ENCODE data around the gene CYB561D2.
"Not testable (repeated sequence)": the region's sequence is repeated elsewhere in the genome, so short reads cannot be mapped to it uniquely, and the experiment has no call there.

The CYB561D2 gene, protein sequence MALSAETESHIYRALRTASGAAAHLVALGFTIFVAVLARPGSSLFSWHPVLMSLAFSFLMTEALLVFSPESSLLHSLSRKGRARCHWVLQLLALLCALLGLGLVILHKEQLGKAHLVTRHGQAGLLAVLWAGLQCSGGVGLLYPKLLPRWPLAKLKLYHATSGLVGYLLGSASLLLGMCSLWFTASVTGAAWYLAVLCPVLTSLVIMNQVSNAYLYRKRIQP

DNA sequence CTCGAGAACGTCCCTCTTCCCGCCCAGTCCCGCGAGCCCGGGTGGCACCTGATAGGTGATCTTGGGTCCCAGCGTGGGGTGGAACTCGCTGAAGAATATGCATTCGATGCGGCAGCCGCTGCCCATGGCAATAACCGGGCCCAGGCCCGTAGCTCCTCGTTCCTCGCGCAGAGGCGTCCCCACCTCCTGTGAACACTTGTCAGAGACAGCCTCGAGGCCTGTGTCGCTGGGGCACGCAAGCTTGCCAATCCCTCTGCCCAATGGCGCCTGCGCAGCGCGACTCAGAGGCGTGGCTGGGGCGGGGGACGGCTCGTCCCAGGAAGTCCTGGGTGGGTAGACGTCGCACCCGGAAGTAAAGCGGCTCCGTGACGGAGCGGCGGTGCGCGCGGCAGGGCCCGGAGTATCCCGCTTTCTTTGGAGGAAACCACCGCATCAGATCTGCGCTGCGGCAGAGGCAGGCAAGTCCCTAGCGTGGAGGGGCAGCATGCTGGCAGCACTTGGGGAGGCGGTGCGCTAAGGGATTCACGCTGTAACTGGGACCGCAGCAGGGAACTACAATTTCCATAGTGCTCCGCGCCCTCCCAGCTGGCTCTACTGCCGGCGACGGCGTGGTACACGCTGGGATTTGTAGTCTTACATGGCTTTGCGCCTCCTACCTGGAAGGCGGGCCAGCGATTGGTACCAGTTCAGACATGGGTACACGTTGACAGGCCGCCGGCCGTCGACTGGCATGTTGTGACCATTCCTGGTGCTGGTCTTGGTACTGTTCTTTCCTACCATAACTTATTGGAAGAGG lies at the start of gene CYB561D2, which contains the start of gene NPRL2:
CYB561D2 (plus strand) TSS at position 336 of the 796 bp plus-strand sequence. CDS start 572 bp downstream, outside the sequence.
NPRL2 (minus strand) TSS at position 249 of the 796 bp plus-strand sequence; CDS start at position 126, 123 bp downstream.
- DNase-seq, result peak; percentile 75

GRCh38 chr3:50302095-50303012 lies 48.3 kb upstream of the CYB561D2 start:
- no peak for DNase-seq

DNA sequence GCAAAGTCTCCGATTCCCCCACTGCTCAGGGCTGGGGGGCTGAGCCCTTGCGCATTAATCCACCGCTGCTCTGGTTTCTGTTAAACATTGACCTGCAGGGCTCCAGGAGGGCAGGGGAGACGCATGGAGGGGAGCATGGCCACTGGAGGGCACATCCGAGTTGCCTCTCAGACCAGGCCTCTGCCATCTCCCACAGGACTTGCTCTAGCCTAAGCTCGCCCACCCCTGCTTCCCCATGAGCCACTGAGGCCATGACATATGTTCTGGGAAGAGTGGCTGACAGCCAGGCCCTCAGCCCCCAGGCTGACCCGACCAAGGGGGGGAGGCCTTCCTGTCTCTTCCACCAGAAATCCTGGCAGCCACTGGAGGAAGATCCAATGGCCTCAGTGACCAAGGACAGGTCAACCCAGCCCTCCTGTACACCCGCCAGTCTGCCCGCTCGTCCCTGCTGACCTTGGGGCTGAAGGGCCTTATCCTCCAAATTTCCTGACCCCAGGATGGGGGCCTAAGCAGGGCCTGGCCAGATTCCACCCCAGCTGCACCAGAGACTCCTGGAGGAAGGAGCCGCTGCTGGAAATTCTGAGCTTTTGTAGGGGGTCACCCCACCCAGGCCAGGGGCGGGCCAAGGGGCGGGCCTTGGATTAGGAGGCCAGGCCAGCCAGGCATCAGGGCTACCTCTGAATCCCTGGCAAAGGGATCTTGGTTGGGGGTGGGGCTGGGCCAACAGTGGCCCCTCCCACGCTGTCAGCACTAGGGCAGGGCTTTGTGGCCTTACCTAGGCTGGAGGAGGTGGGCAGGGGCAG lies 47.4 kb upstream of the CYB561D2 start, which contains the start of gene HYAL1:
HYAL1 (minus strand) TSS at position 562 of the 803 bp plus-strand sequence. CDS start 618 bp downstream, outside the sequence.
- no peak for DNase-seq

- DNase-seq, result no peak
Measured at GRCh38 chr3:50304601-50305000, 46.1 kb upstream of the CYB561D2 start.

GRCh38 chr3:50312041-50312440 lies 38.6 kb upstream of the CYB561D2 start:
- DNase-seq, result not testable (repeated sequence)

GRCh38 chr3:50314342-50314741 lies 36.3 kb upstream of the CYB561D2 start:
- no peak for DNase-seq

GRCh38 chr3:50314816-50315215 lies 35.8 kb upstream of the CYB561D2 start:
- no peak for DNase-seq

DNA sequence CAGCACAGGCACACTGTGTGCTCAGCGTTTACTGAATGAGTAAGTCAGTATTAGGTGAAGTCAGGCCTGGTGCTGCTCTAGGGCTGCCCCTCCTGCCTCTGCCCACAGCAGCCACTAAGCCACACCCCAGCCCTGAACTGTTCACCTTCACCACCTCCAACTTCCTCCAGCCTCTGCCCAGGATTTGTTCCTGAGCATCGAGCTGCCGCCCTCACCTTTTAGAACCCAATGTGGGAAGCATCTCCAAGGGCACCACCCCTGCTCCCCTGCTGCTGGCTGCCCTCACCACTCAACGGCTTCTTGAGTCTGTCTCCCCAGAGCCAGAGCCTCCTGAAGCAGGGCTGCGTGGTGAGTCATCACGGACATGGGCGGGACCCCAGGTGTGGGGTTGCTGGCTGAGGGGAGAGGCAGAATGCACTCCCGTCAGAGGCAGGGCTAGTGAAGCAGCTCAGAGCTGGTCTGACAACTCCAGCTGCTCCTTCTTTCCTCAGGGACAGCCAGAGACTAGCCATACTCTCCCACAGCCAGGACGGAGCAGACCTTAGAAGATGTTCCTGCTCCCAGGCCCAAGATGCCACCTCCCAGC lies 33.9 kb upstream of the CYB561D2 start:
- peak; percentile 40 for DNase-seq

DNA sequence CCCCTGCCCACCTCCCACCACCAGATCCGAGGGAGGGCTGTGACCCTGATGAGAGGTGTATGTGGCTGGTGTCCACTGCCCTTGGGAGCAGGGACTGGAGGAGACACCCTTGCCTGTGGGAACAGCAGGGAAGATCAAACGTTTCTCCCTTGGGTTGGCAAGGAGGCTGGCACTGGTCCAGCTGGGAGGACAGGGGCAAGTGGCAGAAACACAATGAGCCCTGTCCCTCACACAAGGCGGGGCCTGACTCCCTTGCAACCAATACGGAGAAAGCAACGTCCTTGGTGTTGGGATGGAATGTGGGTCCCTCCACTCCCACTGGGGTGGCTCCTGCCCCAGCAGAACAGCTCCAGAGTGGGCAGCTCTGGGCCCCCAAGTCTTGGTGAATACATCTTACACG lies 33.4 kb upstream of the CYB561D2 start:
- peak; percentile 54 for DNase-seq

DNA sequence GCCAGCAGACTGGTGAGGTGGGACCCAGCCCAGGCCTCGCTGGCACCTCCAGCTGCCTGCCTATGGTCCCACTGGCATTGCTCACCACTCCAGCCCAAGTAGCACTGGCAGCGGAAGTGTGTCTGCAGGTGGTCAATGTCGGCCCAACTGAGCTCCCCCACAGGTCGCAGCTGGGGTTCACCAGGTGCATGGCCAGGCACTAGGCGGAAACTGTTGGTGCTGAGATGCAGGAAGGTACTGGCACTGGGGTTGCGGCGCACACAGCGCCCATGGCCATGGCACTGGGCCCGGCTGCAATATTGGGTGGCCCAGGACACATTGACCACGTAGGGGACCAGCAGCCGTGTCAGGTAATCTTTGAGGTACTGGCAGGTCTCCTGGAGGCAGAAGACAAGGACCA lies 32.5 kb upstream of the CYB561D2 start:
- no peak for DNase-seq

DNA sequence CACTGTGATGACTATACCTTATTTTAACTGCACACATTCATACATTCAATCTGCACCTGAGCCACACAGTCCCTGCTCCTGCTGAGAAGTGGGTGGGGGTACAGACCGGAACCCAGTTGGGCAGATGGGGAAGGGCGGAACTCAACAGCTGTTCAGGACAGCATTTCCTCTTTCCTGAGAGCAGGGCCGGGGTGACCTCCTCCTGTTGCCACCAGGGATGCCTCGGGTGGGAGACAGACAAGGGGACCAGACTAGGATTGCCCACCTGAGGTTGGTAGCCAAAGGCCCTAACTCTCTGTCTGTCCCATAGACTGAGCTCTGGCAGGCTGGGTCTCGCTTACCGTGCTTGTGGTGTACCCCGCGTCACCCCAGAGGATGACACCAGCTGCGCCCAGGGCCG lies 32.0 kb upstream of the CYB561D2 start:
- DNase-seq, result no peak

GRCh38 chr3:50319181-50319893 lies 31.3 kb upstream of the CYB561D2 start:
- DNase-seq, result no peak

DNA sequence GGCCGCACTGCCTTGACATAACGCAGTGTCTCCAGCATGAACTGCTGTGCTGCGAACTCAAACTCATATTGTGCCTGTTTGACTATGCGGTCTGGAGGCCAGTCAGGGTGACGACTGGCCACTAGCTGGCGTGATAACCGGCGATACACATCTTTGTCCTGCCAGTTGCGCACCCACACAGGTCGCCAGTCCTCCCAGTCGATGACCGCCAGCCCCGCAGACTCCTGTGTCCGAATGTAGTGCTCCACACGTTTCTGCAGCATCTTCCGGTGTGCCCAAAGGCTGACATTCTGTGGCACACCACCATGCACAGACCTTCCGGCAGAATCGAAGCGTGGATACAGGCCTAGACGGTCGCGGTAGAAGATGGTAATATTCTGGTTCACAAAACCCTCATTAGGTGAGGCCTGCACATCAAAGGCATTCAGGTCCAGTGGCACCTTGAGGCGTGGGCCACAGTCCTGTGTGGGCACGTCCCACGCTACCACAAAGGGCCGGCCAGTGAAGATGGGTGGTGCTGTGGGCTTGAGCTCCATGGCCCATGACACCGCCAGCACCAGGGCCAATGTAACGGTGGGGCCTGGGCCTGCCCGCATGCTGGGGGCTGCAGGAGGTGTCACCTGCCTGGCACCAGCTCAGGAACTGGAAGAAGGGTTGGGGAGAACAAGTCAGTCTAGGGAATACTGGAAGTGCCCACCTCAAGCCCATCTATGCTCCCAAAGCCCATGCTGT lies 30.6 kb upstream of the CYB561D2 start:
- DNase-seq, result no peak

- DNase-seq, result peak; percentile 48
Measured at GRCh38 chr3:50320853-50321335, 29.8 kb upstream of the CYB561D2 start.

GRCh38 chr3:50321336-50322114 lies 29.1 kb upstream of the CYB561D2 start:
- peak; percentile 82 for DNase-seq

DNA sequence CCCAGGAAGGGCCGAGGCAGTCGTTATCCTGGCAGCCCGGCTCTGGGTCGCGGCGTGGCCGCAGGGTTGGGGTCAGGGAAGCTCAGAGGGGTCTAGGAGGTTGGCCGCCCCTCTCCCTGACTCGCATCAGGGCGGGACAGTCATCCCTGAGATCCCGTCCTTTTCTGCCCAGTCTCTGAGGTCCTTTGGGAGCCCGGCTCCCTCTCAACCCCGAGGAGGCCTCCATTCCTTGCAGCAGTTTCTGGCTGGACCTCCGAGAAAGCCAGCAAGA lies 28.6 kb upstream of the CYB561D2 start:
- no peak for DNase-seq

DNA sequence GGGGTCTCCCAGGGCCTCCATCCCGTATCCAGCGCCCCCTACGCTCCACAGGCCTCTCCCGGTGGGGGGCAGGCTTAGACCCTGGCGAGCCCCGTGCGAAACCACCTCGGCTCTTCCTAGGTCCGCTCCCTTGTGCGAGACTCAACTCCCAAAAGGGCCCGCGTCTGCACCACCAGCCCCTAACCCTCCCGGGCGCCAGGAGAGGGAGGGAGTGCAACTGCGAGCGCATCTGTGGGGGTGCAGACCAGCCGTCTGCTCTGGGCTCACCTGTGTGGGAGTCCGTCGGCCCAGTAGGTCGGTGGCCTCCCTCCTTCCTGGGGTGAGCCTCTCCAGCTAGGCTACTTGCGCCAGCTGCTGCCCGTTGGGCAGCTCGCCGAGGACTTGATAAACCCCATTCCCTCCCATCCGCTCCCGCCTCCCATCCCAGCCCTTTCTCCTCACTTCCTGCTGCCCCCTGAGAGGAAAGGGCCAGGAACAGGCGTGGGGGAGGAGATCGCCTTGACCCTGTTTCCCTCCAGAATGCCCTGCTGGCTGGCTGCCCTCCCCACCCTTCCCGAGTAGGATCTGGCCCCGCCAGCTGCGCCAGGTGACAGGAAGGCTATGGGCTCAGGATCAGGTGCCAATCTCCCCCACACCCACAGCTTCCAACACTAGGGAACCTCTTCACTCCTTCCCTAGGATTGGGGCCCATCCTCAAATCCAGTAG lies 28.1 kb upstream of the CYB561D2 start, which contains the start of gene HYAL2:
HYAL2 (minus strand) TSS at position 360 of the 706 bp plus-strand sequence. CDS start 2,256 bp downstream, outside the sequence.
- DNase-seq, result peak; percentile 20

- DNase-seq, result no peak
Measured at GRCh38 chr3:50323092-50323600, 27.5 kb upstream of the CYB561D2 start.

Data from NCI-H510A (cell line).